ENCODE measurements around the gene ACER1. TPM values are rescaled to one million over a fixed set of nuclear protein-coding genes. Genes with fewer than 3 reads are reported as not detected.

Gene ACER1
- total and polyA plus RNA-seq, 2 of the 13 experiments (the other 11 are each of a cell fraction or from before 2014, with no cell fraction given): not detected

GRCh38 chr19:6354098-6354674, 20.8 kb upstream of the ACER1 start (continued):
- TF ChIP-seq HNRNPL (IDR thresholded peaks at IDR 0.05; ENCODE audit: low read depth, low read length): no peak
- no peak for TF ChIP-seq HMG20B (CRISPR knock-in tag; conservative IDR thresholded peaks at IDR 0.05)
- no peak for TF ChIP-seq ZNF276 (CRISPR knock-in tag; IDR thresholded peaks at IDR 0.05; ENCODE audit: low read depth)
- no peak for TF ChIP-seq ZSCAN9 (CRISPR knock-in tag; IDR thresholded peaks at IDR 0.05; ENCODE audit: borderline replicate concordance)
- TF ChIP-seq ZNF230 (CRISPR knock-in tag; IDR thresholded peaks at IDR 0.05): no peak
- TF ChIP-seq ZNF580 (CRISPR knock-in tag; IDR thresholded peaks at IDR 0.05; ENCODE audit: borderline replicate concordance, low read depth): no peak
- no peak for TF ChIP-seq ZNF790 (CRISPR knock-in tag; IDR thresholded peaks at IDR 0.05; ENCODE audit: borderline replicate concordance)
- TF ChIP-seq ZNF260 (CRISPR knock-in tag; IDR thresholded peaks at IDR 0.05; ENCODE audit: borderline replicate concordance, low read depth): no peak
- TF ChIP-seq SSRP1 (CRISPR knock-in tag; IDR thresholded peaks at IDR 0.05): no peak
- TF ChIP-seq ZSCAN22 (CRISPR knock-in tag; IDR thresholded peaks at IDR 0.05): no peak
- no peak for TF ChIP-seq RBFOX2 (IDR thresholded peaks at IDR 0.05; ENCODE audit: low read depth, low read length)
- no peak for TF ChIP-seq MEF2D (CRISPR knock-in tag; IDR thresholded peaks at IDR 0.05)
